ENCODE data around the gene CNOT6L. TPM values are rescaled to one million over a fixed set of nuclear protein-coding genes. Genes with fewer than 3 reads are reported as not detected.

The CNOT6L gene
- total and polyA plus RNA-seq, 3 donors from 2014 or later: 21.0 to 25.7 (median 23.1) TPM

DNA sequence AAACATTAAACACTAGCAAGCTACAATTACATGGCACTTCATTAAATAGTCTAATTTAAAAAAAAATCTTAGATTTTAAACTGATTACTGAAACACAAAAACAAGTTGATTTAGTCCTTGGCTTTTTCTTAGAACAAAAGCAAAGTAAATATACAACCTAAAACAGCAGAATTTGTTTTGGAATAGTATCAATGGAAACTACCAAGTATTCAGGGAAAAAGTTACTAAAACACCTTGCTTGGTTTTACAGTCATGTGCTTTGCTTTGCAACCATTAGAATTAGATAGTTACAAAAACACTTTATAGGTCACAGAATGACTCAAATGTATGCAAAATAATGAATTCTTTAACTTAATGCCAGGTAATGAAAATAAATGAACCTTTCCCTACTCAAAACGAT is 105.3 kb downstream of the CNOT6L start:
- Histone ChIP-seq H3K4me1 (no peaks in the 10 kb centered on the region), H3K27me3 (no peaks in the 10 kb centered on the region), H3K4me3 (no peak overlapping the region), H3K9me3 (no peaks in the 10 kb centered on the region), H3K27ac (no peak overlapping the region), H3K36me3 (ENCODE audit: low read depth, missing control alignments) (no peaks in the 10 kb centered on the region)
- DNase-seq: no peak
- intact Hi-C loops (cut with DNase I; ENCODE audit: low total_unique reads): no loop called here
- no peak for TF ChIP-seq POLR2A (IDR thresholded peaks at IDR 0.05)
- TF ChIP-seq, protein P1, sequence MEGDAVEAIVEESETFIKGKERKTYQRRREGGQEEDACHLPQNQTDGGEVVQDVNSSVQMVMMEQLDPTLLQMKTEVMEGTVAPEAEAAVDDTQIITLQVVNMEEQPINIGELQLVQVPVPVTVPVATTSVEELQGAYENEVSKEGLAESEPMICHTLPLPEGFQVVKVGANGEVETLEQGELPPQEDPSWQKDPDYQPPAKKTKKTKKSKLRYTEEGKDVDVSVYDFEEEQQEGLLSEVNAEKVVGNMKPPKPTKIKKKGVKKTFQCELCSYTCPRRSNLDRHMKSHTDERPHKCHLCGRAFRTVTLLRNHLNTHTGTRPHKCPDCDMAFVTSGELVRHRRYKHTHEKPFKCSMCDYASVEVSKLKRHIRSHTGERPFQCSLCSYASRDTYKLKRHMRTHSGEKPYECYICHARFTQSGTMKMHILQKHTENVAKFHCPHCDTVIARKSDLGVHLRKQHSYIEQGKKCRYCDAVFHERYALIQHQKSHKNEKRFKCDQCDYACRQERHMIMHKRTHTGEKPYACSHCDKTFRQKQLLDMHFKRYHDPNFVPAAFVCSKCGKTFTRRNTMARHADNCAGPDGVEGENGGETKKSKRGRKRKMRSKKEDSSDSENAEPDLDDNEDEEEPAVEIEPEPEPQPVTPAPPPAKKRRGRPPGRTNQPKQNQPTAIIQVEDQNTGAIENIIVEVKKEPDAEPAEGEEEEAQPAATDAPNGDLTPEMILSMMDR (IDR thresholded peaks at IDR 0.05): no peak
- WGBS, 2 donors: 59 to 80% methylated on average over 1 of the region's 1 CpG

GRCh38 chr4:77712675-77713074 is 106.5 kb downstream of the CNOT6L start:
- Histone ChIP-seq H3K9me3 (no peaks in the 10 kb centered on the region), H3K4me1 (no peaks in the 10 kb centered on the region), H3K4me3 (no peak overlapping the region), H3K27ac (no peak overlapping the region), H3K27me3 (no peaks in the 10 kb centered on the region), H3K36me3 (ENCODE audit: low read depth, missing control alignments) (no peaks in the 10 kb centered on the region)
- TF ChIP-seq POLR2A (IDR thresholded peaks at IDR 0.05): no peak
- TF ChIP-seq, protein P1 (IDR thresholded peaks at IDR 0.05): no peak
- 89 to 95% methylated on average over 1 of the region's 1 CpG for WGBS, 2 donors
- DNase-seq: no peak
- intact Hi-C loops (cut with DNase I; ENCODE audit: low total_unique reads): no loop called here

- TF ChIP-seq, protein P1 (IDR thresholded peaks at IDR 0.05): no peak
- TF ChIP-seq POLR2A (IDR thresholded peaks at IDR 0.05): no peak
- no peaks in the 10 kb centered on the region for H3K9me3 ChIP-seq
- no peaks in the 10 kb centered on the region for H3K4me1 ChIP-seq
- DNase-seq: no peak
- no peaks in the 10 kb centered on the region for H3K36me3 ChIP-seq (ENCODE audit: low read depth, missing control alignments)
- intact Hi-C loops (cut with DNase I; ENCODE audit: low total_unique reads): no loop called here
- no peak overlapping the region for H3K27ac ChIP-seq
- WGBS, 2 donors: 66 to 76% methylated on average over 1 of the region's 1 CpG
- H3K4me3 ChIP-seq: no peak overlapping the region
- no peaks in the 10 kb centered on the region for H3K27me3 ChIP-seq
Measured at GRCh38 chr4:77711469-77711868, 107.7 kb downstream of the CNOT6L start.

GRCh38 chr4:77710684-77711083 is 108.5 kb downstream of the CNOT6L start:
- Histone ChIP-seq H3K4me1 (no peaks in the 10 kb centered on the region), H3K9me3 (no peaks in the 10 kb centered on the region), H3K36me3 (ENCODE audit: low read depth, missing control alignments) (no peaks in the 10 kb centered on the region), H3K4me3 (no peak overlapping the region), H3K27ac (no peak overlapping the region), H3K27me3 (no peaks in the 10 kb centered on the region)
- 92 to 93% methylated on average over 1 of the region's 1 CpG for WGBS, 2 donors
- intact Hi-C loops (cut with DNase I; ENCODE audit: low total_unique reads): no loop called here
- no peak for DNase-seq
- TF ChIP-seq, protein P1 (IDR thresholded peaks at IDR 0.05): no peak
- TF ChIP-seq POLR2A (IDR thresholded peaks at IDR 0.05): no peak

- Histone ChIP-seq H3K4me1 (no peaks in the 10 kb centered on the region), H3K27ac (no peak overlapping the region), H3K4me3 (no peak overlapping the region), H3K36me3 (ENCODE audit: low read depth, missing control alignments) (no peaks in the 10 kb centered on the region), H3K27me3 (no peaks in the 10 kb centered on the region), H3K9me3 (no peaks in the 10 kb centered on the region)
- WGBS, 2 donors: 68 to 88% methylated on average over 1 of the region's 1 CpG
- TF ChIP-seq POLR2A (IDR thresholded peaks at IDR 0.05): no peak
- TF ChIP-seq, protein P1 (IDR thresholded peaks at IDR 0.05): no peak
- no peak for DNase-seq
- intact Hi-C loops (cut with DNase I; ENCODE audit: low total_unique reads): no loop called here
Measured at GRCh38 chr4:77710059-77710458, 109.1 kb downstream of the CNOT6L start.
